H9 (cell line): ENCODE results near the gene RETSAT. TPM values are rescaled to one million over a fixed set of nuclear protein-coding genes. Genes with fewer than 3 reads are reported as not detected.
"Not testable (repeated sequence)": the region's sequence is repeated elsewhere in the genome, so short reads cannot be mapped to it uniquely, and the experiment has no call there.

Experiments
- DNase-seq: peaks from one replicate; pipeline ENCODE4 v3.0.0-alpha.2; 2017
- H2AFZ ChIP-seq: one replicate; pipeline ENCODE4 v1.6.1; 2013; ENCODE audit warnings: mild to moderate bottlenecking, low read length, control low read depth, moderate library complexity
- H2AK5ac ChIP-seq: 2 replicates; pipeline ENCODE4 v1.6.1; 2013; ENCODE audit warnings: low read length, control low read depth, mixed read lengths; ENCODE audit not compliant: insufficient read length
- H2BK120ac ChIP-seq: one replicate; pipeline ENCODE4 v1.6.1; 2013; ENCODE audit warnings: low read depth, mild to moderate bottlenecking, low read length, control low read depth, inconsistent platforms; ENCODE audit not compliant: poor library complexity, severe bottlenecking
- H2BK12ac ChIP-seq: 2 replicates; pipeline ENCODE4 v1.6.1; 2013; ENCODE audit warnings: low read length, control low read depth, mixed read lengths, low read depth; ENCODE audit not compliant: insufficient read length
- H2BK15ac ChIP-seq: 2 replicates; pipeline ENCODE4 v1.6.1; 2013; ENCODE audit warnings: low read depth, low read length, control low read depth
- H2BK20ac ChIP-seq: one replicate; pipeline ENCODE4 v1.6.1; 2013; ENCODE audit warnings: low read depth, mild to moderate bottlenecking, low read length, control low read depth, inconsistent platforms; ENCODE audit not compliant: poor library complexity, severe bottlenecking
- H2BK5ac ChIP-seq: 2 replicates; pipeline ENCODE4 v1.6.1; 2013; ENCODE audit warnings: low read length, control low read depth, mixed read lengths; ENCODE audit not compliant: insufficient read length
- H3K14ac ChIP-seq: 2 replicates; pipeline ENCODE4 v1.6.1; 2013; ENCODE audit warnings: low read length, control low read depth; ENCODE audit not compliant: insufficient read depth
- H3K18ac ChIP-seq: 2 replicates; pipeline ENCODE4 v1.6.1; 2013; ENCODE audit warnings: low read depth, mild to moderate bottlenecking, mixed read lengths, low read length, control low read depth; ENCODE audit not compliant: insufficient read length
- H3K23ac ChIP-seq: 2 replicates; pipeline ENCODE4 v1.6.1; 2013; ENCODE audit warnings: low read length, control low read depth, mixed read lengths, low read depth; ENCODE audit not compliant: insufficient read length
- H3K23me2 ChIP-seq: 2 replicates; pipeline ENCODE4 v1.6.1; 2013; ENCODE audit warnings: low read depth, mild to moderate bottlenecking, mixed read lengths, low read length, control low read depth; ENCODE audit not compliant: insufficient read length, poor library complexity, severe bottlenecking
- H3K27ac ChIP-seq: 2 replicates; pipeline ENCODE4 v1.5.1; 2013; ENCODE audit warnings: low read length, control low read depth, mixed read lengths, low read depth; ENCODE audit not compliant: insufficient read length
- H3K27me3 ChIP-seq: 2 replicates; pipeline ENCODE4 v1.6.1; 2013; ENCODE audit warnings: low read length, control low read depth, inconsistent platforms; ENCODE audit not compliant: insufficient read depth
- H3K4ac ChIP-seq: 2 replicates; pipeline ENCODE4 v1.6.1; 2013; ENCODE audit warnings: low read depth, mild to moderate bottlenecking, control low read depth, inconsistent platforms, low read length, moderate library complexity
- H3K4me1 ChIP-seq: 2 replicates; pipeline ENCODE4 v1.6.1; 2013; ENCODE audit warnings: low read length, control low read depth, inconsistent platforms; ENCODE audit not compliant: insufficient read depth
- H3K4me2 ChIP-seq: 2 replicates; pipeline ENCODE4 v1.6.1; 2013; ENCODE audit warnings: low read length, control low read depth, mixed read lengths; ENCODE audit not compliant: insufficient read length, insufficient read depth
- H3K56ac ChIP-seq: 2 replicates; pipeline ENCODE4 v1.6.1; 2013; ENCODE audit warnings: low read depth, mild to moderate bottlenecking, mixed read lengths, low read length, control low read depth; ENCODE audit not compliant: insufficient read length
- H3K79me1 ChIP-seq: 2 replicates; pipeline ENCODE4 v1.6.1; 2013; ENCODE audit warnings: low read depth, mild to moderate bottlenecking, moderate library complexity, low read length, control low read depth, inconsistent platforms; ENCODE audit not compliant: insufficient read depth, poor library complexity, severe bottlenecking
- H3K79me2 ChIP-seq: 2 replicates; pipeline ENCODE4 v1.6.1; 2013; ENCODE audit warnings: low read length, control low read depth, inconsistent platforms; ENCODE audit not compliant: insufficient read depth
- H3K9ac ChIP-seq: 2 replicates; pipeline ENCODE4 v1.6.1; 2013; ENCODE audit warnings: low read length, control low read depth, mixed read lengths; ENCODE audit not compliant: insufficient read length; ENCODE audit errors: extremely low read depth
- H3K9me3 ChIP-seq: one replicate; pipeline ENCODE4 v1.6.1; 2013; ENCODE audit warnings: low read depth, low read length, inconsistent platforms; ENCODE audit not compliant: control insufficient read depth
- H3T11ph ChIP-seq: one replicate; pipeline ENCODE4 v1.6.1; 2013; ENCODE audit warnings: mild to moderate bottlenecking, low read length, control low read depth, inconsistent platforms
- H4K20me1 ChIP-seq: one replicate; pipeline ENCODE4 v1.6.1; 2013; ENCODE audit not compliant: control insufficient read depth, insufficient read length, insufficient read depth
- H4K5ac ChIP-seq: 2 replicates; pipeline ENCODE4 v1.6.1; 2013; ENCODE audit warnings: low read depth, mild to moderate bottlenecking, mixed read lengths, low read length, control low read depth; ENCODE audit not compliant: insufficient read length
- H4K8ac ChIP-seq: replicated peaks from 2 replicates; pipeline ENCODE4 v1.6.1; 2013; ENCODE audit warnings: low read length, control low read depth, mixed read lengths, low read depth; ENCODE audit not compliant: insufficient read length
- H4K91ac ChIP-seq: 2 replicates; pipeline ENCODE4 v1.6.1; 2013; ENCODE audit warnings: low read depth, mild to moderate bottlenecking, moderate library complexity, mixed read lengths, low read length, control low read depth; ENCODE audit not compliant: insufficient read length
- H3K27ac Mint-ChIP-seq, 3 experiments: 2 replicates in 2 of 3; 3 replicates in 1 of 3; pipeline ENCODE4 v1.8.0; 2020 to 2021; ENCODE audit warnings: mixed read lengths in 3 of 3, mild to moderate bottlenecking in 1 of 3, moderate library complexity in 1 of 3
- H3K27me3 Mint-ChIP-seq: 2 replicates; pipeline ENCODE4 v1.8.0; 2021; ENCODE audit warnings: low read depth, mild to moderate bottlenecking, moderate library complexity, mixed read lengths
- H3K36me3 Mint-ChIP-seq, 3 experiments: 2 replicates in 2 of 3; 3 replicates in 1 of 3; pipeline ENCODE4 v1.8.0; 2020 to 2021; ENCODE audit warnings: low read depth in 3 of 3, mixed read lengths in 3 of 3; ENCODE audit not compliant: insufficient read depth in 1 of 3
- H3K4me1 Mint-ChIP-seq, 2 experiments: 2 replicates each; pipeline ENCODE4 v1.8.0; 2020; ENCODE audit warnings: mixed read lengths in 2 of 2
- H3K4me3 Mint-ChIP-seq, 2 experiments: 2 replicates in 1 of 2; 3 replicates in 1 of 2; pipeline ENCODE4 v1.8.0; 2020 to 2021; ENCODE audit warnings: mild to moderate bottlenecking in 2 of 2, mixed read lengths in 2 of 2, moderate library complexity in 1 of 2
- H3K9me3 Mint-ChIP-seq, 2 experiments: 2 replicates in 1 of 2; 3 replicates in 1 of 2; pipeline ENCODE4 v1.8.0; 2020; ENCODE audit warnings: mild to moderate bottlenecking in 2 of 2, mixed read lengths in 2 of 2, moderate library complexity in 1 of 2
- CTCF ChIP-seq: fragments of 200-600 bp; sonication (generic); conservative IDR thresholded peaks from 3 replicates; pipeline ENCODE4 v1.8.0; 2021; ENCODE audit warnings: antibody characterized with exemption, mild to moderate bottlenecking
- WGBS: extraction: QIAGEN DNeasy Blood & Tissue Kit; methylation state at CpG from one replicate; pipeline ENCODE4 v1.1.7; 2013; ENCODE audit warnings: missing lambda C conversion rate, low lambda C conversion rate, mixed read lengths; ENCODE audit not compliant: insufficient read length; ENCODE audit errors: extremely low coverage; 5-methylcytosine and 5-hydroxymethylcytosine counted together
- total RNA-seq: library from RNA; stranded (reverse); gene quantifications from 2 replicates; pipeline ENCODE4 v1.2.1, GENCODE V29; 2021

Gene RETSAT
- total RNA-seq, 1 experiment from 2014 or later, result 16.7 TPM

- Histone ChIP-seq H3T11ph (no peak overlapping the region), H2AFZ (no peak overlapping the region), H3K27me3 (no peaks in the 10 kb centered on the region), H3K27ac (no peak overlapping the region), H3K56ac (no peak overlapping the region), H2AK5ac (no peak overlapping the region), H3K4ac (no peak overlapping the region), H3K79me1 (no peaks in the 10 kb centered on the region), H2BK5ac (no peak overlapping the region), H3K9ac (no peak overlapping the region), H2BK15ac (no peak overlapping the region), H3K4me2 (no peak overlapping the region), H4K8ac (no peak overlapping the region), H3K18ac (no peak overlapping the region), H3K14ac (no peak overlapping the region; the same call in 1 of the 2 replicates), H3K9me3 (no peaks in the 10 kb centered on the region), H4K91ac (no peak overlapping the region), H3K4me1 (no peaks in the 10 kb centered on the region), H2BK120ac (no peak overlapping the region), H4K20me1 (no peaks in the 10 kb centered on the region), H2BK20ac (no peak overlapping the region), H3K23me2 (no peaks in the 10 kb centered on the region), H3K79me2 (no peaks in the 10 kb centered on the region), H4K5ac (no peak overlapping the region), H3K23ac (no peak overlapping the region), H2BK12ac (no peak overlapping the region)
- Mint-ChIP-seq H3K36me3 (peaks cover 8 to 18% (median 17%) of the 10 kb centered on the region in 3 experiments), H3K4me1 (no peaks in the 10 kb centered on the region), H3K27ac (no peak overlapping the region; a peak in 2 of 7 replicates), H3K27me3 (no peaks in the 10 kb centered on the region), H3K4me3 (no peak overlapping the region; a peak in 1 of 5 replicates), H3K9me3 (no peaks in the 10 kb centered on the region; a peak in 1 of 5 replicates)
- no peak for DNase-seq
- peak; percentile 26; the same call in 2 of the 3 replicates for TF ChIP-seq CTCF
- no CpG with 5 or more reads among the region's 5 CpGs for WGBS
These were observed 12.9 kb upstream of the RETSAT start for GRCh38 chr2:85367180-85367579.

GRCh38 chr2:85362653-85363387 lies 8.5 kb upstream of the RETSAT start:
- H2BK12ac ChIP-seq, H2AFZ ChIP-seq, H4K8ac ChIP-seq, H3K9ac ChIP-seq, H2BK120ac ChIP-seq, H3K27ac Mint-ChIP-seq, H3K23ac ChIP-seq, H2BK5ac ChIP-seq, H3K27me3 ChIP-seq, H3K27ac ChIP-seq, H3K4me3 Mint-ChIP-seq, H2AK5ac ChIP-seq, H3K4me1 Mint-ChIP-seq, H3K9me3 Mint-ChIP-seq, H3K79me2 ChIP-seq, H3K27me3 Mint-ChIP-seq, H4K91ac ChIP-seq, H3K9me3 ChIP-seq, H3K14ac ChIP-seq, H3T11ph ChIP-seq, H3K79me1 ChIP-seq, H3K56ac ChIP-seq, H3K4ac ChIP-seq, H4K5ac ChIP-seq, H3K18ac ChIP-seq, H4K20me1 ChIP-seq, H2BK15ac ChIP-seq, H3K23me2 ChIP-seq, DNase-seq, H3K4me2 ChIP-seq, H3K4me1 ChIP-seq, H2BK20ac ChIP-seq: not testable (repeated sequence)
- no CpG with 5 or more reads among the region's 5 CpGs for WGBS
- H3K36me3 Mint-ChIP-seq, result peaks cover 9 to 22% (median 15%) of the 10 kb centered on the region in 3 experiments
